Measurements from ENCODE around the gene AOX1. TPM values are rescaled to one million over a fixed set of nuclear protein-coding genes. Genes with fewer than 3 reads are reported as not detected.
"Not testable (repeated sequence)": the region's sequence is repeated elsewhere in the genome, so short reads cannot be mapped to it uniquely, and the experiment has no call there.

Gene AOX1
- polyA plus RNA-seq, 3 donors = 2.1 to 2.8 (median 2.3) TPM

DNA sequence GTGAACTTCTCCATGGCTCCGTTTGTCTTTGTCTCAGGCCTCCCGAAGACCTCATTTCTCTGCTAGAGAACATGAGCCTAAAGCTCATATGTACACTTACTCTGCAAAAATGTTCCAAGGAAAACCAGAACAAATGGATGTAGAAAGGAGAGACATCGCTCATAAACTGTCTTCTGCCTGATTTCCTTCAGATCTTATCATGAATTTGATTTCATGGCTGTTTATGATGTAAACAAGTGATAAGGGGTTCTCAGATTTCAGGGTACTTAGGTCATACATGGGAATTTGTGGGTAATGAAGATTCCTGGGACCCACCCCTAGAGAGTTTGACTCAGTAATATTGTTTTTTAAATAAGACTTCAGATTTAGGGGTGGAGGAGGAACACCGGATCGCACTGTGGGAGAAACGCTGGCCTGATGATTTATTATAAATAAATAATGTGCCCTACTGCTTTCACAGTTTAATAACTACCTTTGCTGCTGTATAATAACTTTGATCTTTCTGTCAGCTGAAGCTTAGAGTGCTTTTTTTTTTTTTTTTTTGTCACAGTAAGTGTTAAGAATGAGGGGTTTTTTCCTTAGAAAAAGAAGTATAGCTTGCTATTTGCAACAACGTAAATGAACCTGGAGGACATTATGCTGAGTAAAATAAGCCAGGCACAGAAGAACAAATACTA, 14.9 kb downstream of the AOX1 start:
- DNase-seq = no peak

GRCh38 chr2:200602584-200602983, 16.8 kb downstream of the AOX1 start:
- DNase-seq = no peak

DNA sequence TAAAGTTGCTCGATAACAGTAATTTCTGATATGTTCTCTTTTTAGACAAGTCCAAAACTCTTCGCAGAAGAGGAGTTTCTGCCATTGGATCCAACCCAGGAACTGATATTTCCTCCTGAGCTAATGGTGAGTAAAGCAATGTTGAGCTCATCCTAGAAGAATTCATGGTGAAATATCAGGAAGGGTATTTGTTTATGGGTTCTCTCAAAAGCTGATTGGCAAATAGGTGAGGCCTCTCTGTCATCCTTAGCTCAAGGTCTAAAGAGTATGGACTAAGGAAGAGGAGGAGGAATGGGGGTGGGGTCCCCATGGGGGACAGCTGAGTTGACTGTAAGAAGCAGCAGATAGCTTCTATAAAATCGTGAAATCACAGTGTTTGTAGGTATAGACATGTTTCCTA, 18.2 kb downstream of the AOX1 start:
- DNase-seq = no peak

DNA sequence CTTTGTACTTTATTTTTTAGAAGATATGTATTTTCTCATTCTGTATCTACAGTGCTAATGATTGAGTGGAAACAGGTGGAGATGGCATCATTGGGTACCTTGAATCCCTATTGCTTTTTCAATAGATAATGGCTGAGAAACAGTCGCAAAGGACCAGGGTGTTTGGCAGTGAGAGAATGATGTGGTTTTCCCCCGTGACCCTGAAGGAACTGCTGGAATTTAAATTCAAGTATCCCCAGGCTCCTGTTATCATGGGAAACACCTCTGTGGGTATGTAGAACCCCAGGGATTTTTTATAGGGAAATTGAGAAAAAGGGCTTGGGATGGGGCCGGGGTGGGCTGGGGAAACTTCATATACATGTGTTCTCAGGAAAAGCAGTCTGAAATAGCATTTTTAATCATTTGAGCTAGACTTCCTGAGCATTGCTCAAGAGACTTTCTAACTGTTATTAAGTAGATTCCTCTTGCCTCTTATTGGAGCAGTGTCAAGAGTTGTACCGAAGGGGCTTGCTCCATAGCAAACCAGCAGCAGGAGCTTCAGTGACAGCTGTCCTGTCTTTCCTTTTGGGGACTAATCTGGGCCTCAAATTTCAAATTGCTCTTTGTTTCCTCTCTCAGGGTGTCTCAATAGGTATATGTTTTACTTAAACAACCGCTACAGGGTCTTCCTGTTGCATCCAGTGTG, 18.9 kb downstream of the AOX1 start:
- no peak for DNase-seq

DNA sequence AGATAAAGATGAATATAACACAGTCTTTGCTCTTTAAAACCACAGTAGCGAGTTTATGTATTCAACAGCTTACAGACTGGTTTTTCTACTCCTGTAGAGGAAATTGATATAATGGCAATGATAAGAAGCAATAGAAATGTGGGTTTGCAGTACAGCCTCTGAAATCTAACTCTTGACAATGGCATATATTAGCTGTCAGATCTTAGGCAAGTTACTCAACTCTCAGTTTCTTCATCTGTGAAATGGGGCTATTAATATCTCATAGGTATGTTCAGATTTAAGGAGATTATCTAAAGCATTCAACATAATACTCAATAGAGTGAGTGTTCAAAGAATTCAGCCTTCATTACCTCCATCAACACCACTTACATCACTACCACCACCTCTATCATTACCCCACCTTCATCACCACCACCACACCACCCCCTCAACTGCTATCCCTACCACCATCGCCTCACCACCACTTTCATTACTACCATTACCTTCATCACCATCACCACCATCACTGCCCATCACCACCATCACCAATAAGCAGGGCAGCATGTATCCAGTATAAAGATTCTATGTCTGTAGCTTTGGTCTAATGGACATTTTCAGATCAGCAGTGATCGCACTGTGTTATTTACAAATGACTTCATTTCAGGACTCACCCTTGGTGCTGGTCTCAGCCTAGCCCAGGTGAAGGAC, 22.7 kb downstream of the AOX1 start:
- no peak for DNase-seq

DNA sequence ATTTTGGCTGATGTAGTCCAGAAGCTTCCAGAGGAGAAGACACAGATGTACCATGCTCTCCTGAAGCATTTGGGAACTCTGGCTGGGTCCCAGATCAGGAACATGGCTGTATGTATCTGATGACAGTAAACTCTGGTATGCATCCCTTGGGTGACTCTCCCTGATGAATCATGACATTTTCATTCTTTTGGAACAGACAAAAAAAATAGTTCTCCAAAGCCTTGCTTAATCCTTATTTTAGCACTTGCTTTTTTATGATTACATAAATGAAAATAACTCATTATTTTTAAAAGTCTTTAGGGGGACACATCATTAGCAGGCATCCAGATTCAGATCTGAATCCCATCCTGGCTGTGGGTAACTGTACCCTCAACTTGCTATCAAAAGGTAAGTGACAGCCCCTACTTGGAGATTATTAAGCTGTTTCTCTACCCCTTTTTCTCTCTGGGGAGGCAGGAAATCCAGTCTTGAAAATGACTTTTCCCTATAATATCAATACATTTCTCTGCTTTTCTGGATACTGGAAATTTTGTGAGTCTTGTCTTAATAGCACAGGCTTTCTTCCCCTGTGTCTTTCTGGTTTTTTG, 23.3 kb downstream of the AOX1 start:
- DNase-seq = no peak

- not testable (repeated sequence) for DNase-seq
Observed at GRCh38 chr2:200610217-200610616, 24.4 kb downstream of the AOX1 start.

DNA sequence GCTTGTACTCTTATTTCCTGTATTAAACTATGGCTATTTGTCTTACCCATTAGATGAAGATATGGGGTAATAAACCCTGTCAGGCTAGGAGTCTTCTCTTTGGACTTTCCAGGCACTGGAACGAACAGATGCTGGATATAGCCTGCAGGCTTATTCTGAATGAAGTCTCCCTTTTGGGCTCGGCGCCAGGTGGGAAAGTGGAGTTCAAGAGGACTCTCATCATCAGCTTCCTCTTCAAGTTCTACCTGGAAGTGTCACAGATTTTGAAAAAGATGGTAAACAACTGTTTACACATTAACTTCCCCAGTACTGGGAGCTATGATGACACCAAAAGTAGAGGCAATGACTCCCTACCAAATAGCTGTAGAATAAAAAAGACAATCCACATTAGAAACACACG, 27.9 kb downstream of the AOX1 start:
- DNase-seq = no peak

GRCh38 chr2:200614249-200614648, 28.4 kb downstream of the AOX1 start:
- no peak for DNase-seq

GRCh38 chr2:200615247-200615646, 29.4 kb downstream of the AOX1 start:
- no peak for DNase-seq

DNA sequence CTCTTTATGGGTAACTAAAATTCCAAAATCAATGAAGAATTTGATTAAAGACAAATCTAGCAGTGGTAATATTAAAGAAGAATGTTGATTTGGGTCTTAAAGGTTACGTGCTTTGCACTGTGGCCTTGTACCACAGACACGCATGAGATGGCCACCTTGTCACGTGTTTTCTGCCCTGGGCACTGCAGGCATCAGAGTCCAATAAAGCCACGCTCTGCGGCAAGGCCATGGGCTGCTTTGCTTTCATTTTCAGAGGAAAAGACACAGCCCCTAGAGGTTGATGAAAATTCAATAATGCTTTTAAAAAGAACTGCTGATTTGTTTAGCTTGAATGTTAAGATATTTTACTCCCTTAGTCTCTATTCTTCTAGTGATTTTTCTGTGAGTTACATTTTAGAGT, 30.4 kb downstream of the AOX1 start:
- no peak for DNase-seq

- DNase-seq = no peak
Observed at GRCh38 chr2:200616656-200617055, 30.8 kb downstream of the AOX1 start.

DNA sequence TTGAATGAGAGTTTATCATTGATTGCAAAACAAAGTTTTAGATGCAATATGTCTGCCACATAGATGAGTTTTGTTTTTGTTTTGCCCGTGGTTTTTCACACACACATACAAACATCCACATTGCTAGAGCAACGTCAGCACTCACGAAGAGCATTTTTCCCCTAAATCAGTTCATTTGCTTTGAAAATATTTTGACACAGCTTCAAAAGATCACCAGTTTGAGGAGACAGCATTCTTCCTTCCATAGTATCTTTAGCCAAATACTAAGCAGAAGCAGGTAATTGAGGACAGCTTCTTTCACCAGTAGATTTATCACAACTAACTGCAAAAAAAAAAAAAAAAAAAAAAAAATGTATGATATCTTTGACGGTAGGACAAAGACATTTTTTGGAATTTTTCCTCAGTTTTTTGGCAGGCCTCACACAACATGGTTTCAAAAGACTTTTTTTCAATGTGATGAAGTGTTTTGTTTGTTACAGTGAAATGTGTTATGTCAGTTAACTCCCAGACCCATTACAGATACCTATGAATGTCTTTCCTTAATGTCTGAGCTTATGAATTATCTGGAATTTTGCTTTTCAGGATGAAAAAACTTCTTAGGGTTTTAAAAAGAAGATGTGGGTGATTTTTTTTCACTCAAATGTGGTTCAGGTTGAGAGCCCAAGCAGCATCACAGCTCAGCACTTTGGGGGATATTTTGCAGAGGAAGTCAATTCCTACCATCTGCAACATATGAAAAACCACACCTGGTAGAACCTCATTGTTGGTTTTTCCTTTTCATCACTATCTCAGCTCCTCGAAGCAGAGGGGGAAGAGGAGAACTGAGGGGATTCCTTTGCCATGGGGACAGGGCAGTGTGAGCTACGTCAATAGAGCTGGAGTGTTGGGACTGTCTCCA, 31.6 kb downstream of the AOX1 start:
- DNase-seq = no peak

DNA sequence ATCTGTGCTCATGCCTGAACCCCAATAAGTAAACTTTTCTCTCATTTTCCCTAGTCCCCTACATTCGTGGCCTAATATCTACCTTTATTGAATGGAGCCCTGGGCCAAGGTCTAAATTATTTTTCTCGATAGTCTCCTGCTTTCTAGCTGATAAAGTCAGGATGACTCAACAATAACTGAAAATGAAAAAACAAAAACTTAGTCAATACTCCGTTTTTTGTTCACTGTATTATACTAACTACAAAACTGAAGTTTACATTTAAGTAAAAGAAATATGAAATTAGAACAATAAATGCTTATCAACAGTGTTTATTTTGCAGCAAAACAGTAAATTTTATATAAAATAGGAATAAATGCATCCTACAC, 32.2 kb downstream of the AOX1 start:
- DNase-seq = no peak

GRCh38 chr2:200618590-200619021, 32.8 kb downstream of the AOX1 start:
- no peak for DNase-seq

DNA sequence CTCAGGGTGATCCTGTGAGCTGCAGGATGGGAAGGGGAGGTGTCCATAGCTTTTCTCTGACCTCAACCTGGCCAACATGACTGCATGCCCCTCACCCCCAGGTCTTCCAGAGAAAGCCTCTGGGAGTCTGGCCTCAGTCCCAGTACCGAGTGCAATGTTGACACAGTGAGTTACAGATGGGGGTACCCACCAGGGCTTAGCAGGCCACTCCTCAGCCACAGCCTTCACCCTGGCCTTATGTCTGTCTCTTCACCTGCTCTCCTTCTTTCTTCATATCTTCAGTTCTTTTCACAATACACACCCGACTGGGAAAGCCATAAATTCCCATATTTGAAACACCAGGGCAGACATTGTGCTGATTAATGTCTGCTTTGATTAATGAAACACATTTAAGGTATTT, 33.5 kb downstream of the AOX1 start:
- no peak for DNase-seq

- no peak for DNase-seq
Observed at GRCh38 chr2:200620606-200621390, 35.0 kb downstream of the AOX1 start.

GRCh38 chr2:200622106-200622505, 36.3 kb downstream of the AOX1 start:
- DNase-seq = no peak

GRCh38 chr2:200624026-200624425, 38.2 kb downstream of the AOX1 start:
- no peak for DNase-seq

GRCh38 chr2:200624658-200625057, 38.8 kb downstream of the AOX1 start:
- DNase-seq = no peak

DNA sequence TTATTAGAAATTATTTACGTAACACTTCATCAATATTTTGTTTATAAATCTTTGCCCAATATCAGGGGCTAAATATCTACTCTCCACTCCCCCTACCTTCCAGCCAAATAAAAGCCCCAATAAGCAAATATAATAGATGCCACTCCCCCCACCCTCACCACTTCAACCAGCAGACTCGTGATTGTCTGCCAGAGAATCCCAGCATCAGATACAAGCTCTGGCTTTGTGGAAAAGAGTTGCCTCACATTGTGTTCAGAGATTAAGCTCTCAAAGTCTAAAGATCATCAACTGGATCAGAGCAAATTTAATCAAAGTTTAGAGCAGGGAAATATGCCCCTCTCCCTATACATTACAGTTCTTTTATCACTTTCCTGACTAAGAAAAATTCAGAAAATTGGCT, 39.5 kb downstream of the AOX1 start:
- DNase-seq = no peak
